Endodermal cell (in vitro differentiated cells): ENCODE measurements around the gene THUMPD3. TPM values are rescaled to one million over a fixed set of nuclear protein-coding genes. Genes with fewer than 3 reads are reported as not detected.

ENCODE experiments used
- DNase-seq: peaks from one replicate; pipeline ENCODE4 v3.0.0-alpha.2; 2017
- H3K27ac ChIP-seq: 2 replicates; pipeline ENCODE4 v1.5.1; 2013; ENCODE audit warnings: mild to moderate bottlenecking, low read depth, low read length, moderate library complexity
- H3K27me3 ChIP-seq: 2 replicates; pipeline ENCODE4 v1.6.1; 2013; ENCODE audit warnings: mild to moderate bottlenecking, low read length, moderate library complexity; ENCODE audit not compliant: insufficient read depth, control insufficient read depth, poor library complexity, severe bottlenecking
- H3K36me3 ChIP-seq: 2 replicates; pipeline ENCODE4 v1.7.0; 2013; ENCODE audit warnings: mild to moderate bottlenecking, low read length, moderate library complexity; ENCODE audit not compliant: control insufficient read depth, insufficient read depth
- H3K4me1 ChIP-seq: one replicate; pipeline ENCODE4 v1.7.0; 2013; ENCODE audit warnings: low read length; ENCODE audit not compliant: control insufficient read depth, insufficient read depth
- H3K4me3 ChIP-seq: 2 replicates; pipeline ENCODE4 v1.5.1; 2013; ENCODE audit warnings: mild to moderate bottlenecking, low read length, moderate library complexity
- H3K9ac ChIP-seq: 2 replicates; pipeline ENCODE4 v1.6.1; 2013; ENCODE audit warnings: mild to moderate bottlenecking, low read length, moderate library complexity; ENCODE audit not compliant: poor library complexity, severe bottlenecking; ENCODE audit errors: extremely low read depth
- H3K9me3 ChIP-seq: 2 replicates; pipeline ENCODE4 v1.6.1; 2013; ENCODE audit warnings: mild to moderate bottlenecking, low read length, moderate library complexity; ENCODE audit not compliant: control insufficient read depth
- H3K27ac Mint-ChIP-seq: 2 replicates; pipeline ENCODE4 v1.8.0; 2020; ENCODE audit warnings: mixed read lengths
- H3K27me3 Mint-ChIP-seq: 2 replicates; pipeline ENCODE4 v1.8.0; 2021; ENCODE audit warnings: mild to moderate bottlenecking, mixed read lengths; ENCODE audit not compliant: insufficient read depth
- H3K36me3 Mint-ChIP-seq: 2 replicates; pipeline ENCODE4 v1.8.0; 2020; ENCODE audit warnings: low read depth, mixed read lengths
- H3K4me1 Mint-ChIP-seq: 2 replicates; pipeline ENCODE4 v1.8.0; 2020; ENCODE audit warnings: mixed read lengths
- H3K4me3 Mint-ChIP-seq: 2 replicates; pipeline ENCODE4 v1.8.0; 2020; ENCODE audit warnings: mild to moderate bottlenecking, moderate library complexity, mixed read lengths
- H3K9me3 Mint-ChIP-seq: 2 replicates; pipeline ENCODE4 v1.8.0; 2020; ENCODE audit warnings: mild to moderate bottlenecking, mixed read lengths
- WGBS, 2 experiments: methylation state at CpG; one replicate each; pipeline versions ENCODE4 v1.1.5 to v1.1.7; 2013; ENCODE audit warnings: missing lambda C conversion rate in 2 of 2, mixed read lengths in 1 of 2; ENCODE audit not compliant: insufficient coverage in 1 of 2, insufficient read length in 1 of 2; 5-methylcytosine and 5-hydroxymethylcytosine counted together
- total RNA-seq, 2 donors: library from RNA; stranded (reverse); fragmentation: NEBNext Ultra II Directional in 1 of 2; extraction: Animal tissue kit (Norgen Biotek cat#: 25700) in 1 of 2; gene quantifications; 2 replicates in 1 of 2; 3 replicates in 1 of 2; pipeline ENCODE4 v1.2.1, GENCODE V29; 2021
- TF ChIP-seq, protein P1 (sequence below): fragments of 200-600 bp; sonication (generic); conservative IDR thresholded peaks from 2 replicates; pipeline ENCODE4 v1.5.0; 2021; ENCODE audit warnings: antibody characterized with exemption, mild to moderate bottlenecking

Gene THUMPD3
- total RNA-seq, 2 donors from 2014 or later = 55.7 to 61.8 TPM

DNA sequence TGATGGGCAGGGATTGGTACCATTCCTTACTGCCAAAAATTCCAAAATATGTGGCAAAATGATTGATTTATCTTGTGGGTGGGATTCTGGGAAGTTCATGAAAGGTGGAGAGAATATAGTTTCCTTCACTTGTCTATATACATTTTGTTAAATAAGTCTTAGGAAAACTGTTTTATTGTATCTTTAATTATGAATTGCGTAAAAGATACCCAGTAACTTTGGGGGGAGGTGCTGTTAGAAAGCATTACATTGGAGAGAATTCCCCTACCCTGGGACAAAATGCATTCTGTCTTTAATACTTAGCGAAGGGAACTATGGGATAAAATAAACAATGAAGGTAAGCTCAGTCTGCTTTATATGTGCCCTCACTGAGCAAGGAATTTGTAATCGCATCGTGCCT, 39.1 kb downstream of the THUMPD3 start:
- H3K9ac ChIP-seq = peak overlapping the region; percentile 98
- peak overlapping the region; percentile 91 for H3K27ac ChIP-seq
- peaks cover 6% of the 10 kb centered on the region for H3K4me1 ChIP-seq
- H3K27me3 ChIP-seq = no peaks in the 10 kb centered on the region
- H3K4me3 ChIP-seq = peak overlapping the region; percentile 88
- no peak for DNase-seq
- H3K36me3 ChIP-seq = no peaks in the 10 kb centered on the region
- Mint-ChIP-seq H3K4me1 (peaks cover 58% of the 10 kb centered on the region), H3K27me3 (no peaks in the 10 kb centered on the region), H3K27ac (peak overlapping the region; percentile 93), H3K9me3 (no peaks in the 10 kb centered on the region), H3K36me3 (peaks cover 2% of the 10 kb centered on the region), H3K4me3 (peak overlapping the region; percentile 97)
- TF ChIP-seq, protein P1, sequence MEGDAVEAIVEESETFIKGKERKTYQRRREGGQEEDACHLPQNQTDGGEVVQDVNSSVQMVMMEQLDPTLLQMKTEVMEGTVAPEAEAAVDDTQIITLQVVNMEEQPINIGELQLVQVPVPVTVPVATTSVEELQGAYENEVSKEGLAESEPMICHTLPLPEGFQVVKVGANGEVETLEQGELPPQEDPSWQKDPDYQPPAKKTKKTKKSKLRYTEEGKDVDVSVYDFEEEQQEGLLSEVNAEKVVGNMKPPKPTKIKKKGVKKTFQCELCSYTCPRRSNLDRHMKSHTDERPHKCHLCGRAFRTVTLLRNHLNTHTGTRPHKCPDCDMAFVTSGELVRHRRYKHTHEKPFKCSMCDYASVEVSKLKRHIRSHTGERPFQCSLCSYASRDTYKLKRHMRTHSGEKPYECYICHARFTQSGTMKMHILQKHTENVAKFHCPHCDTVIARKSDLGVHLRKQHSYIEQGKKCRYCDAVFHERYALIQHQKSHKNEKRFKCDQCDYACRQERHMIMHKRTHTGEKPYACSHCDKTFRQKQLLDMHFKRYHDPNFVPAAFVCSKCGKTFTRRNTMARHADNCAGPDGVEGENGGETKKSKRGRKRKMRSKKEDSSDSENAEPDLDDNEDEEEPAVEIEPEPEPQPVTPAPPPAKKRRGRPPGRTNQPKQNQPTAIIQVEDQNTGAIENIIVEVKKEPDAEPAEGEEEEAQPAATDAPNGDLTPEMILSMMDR = no peak
- H3K9me3 ChIP-seq = no peaks in the 10 kb centered on the region
- WGBS, 2 experiments = 37 to 42% methylated on average over 3 to 4 of the region's 4 CpGs

DNA sequence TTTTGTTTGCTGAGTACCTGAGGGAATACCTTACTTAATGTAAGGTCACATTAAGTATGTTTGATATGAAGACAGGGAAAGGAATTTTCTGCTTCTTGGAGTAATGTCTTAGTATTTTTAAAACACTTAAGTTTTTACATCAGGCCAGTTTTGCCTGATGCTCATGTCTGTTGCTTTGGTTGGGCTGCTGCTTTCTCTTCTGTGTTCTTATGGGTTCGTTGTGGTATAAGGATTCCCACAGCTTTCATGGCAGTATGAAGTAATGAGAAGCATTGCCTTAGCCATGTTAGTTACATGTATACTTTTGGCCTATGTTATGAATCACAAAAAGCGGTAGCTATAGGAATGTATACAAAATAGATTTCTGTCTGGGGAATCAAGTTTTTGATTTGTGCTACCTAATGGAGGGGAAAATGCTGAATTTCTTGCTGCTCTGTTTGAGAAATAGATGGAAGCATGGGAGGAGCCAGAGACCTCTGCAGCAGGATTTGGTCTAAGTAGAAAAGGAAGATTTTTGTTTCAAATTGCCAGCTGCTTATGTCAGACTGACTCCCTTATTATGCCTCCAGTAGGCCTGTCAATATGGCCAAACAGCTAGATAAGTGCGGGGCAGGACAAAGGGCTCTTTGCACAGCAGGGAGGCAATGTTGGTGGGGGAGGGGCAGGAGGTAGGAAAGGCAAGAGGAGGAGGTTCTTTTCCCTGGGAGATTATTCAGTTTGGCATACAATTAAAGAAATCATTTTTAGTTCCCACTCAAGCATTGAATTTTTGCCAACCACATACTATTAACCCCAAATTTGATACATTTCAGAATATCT, 39.8 kb downstream of the THUMPD3 start:
- TF ChIP-seq, protein P1 = no peak
- Mint-ChIP-seq H3K4me1 (peaks cover 58% of the 10 kb centered on the region), H3K27ac (peak overlapping the region; percentile 93), H3K4me3 (peak overlapping the region; percentile 97), H3K36me3 (peaks cover 2% of the 10 kb centered on the region), H3K27me3 (no peaks in the 10 kb centered on the region), H3K9me3 (no peaks in the 10 kb centered on the region)
- Histone ChIP-seq H3K9ac (peak overlapping the region; percentile 42), H3K9me3 (no peaks in the 10 kb centered on the region), H3K27me3 (no peaks in the 10 kb centered on the region), H3K4me1 (peaks cover 6% of the 10 kb centered on the region), H3K4me3 (peak overlapping the region; percentile 88), H3K27ac (peak overlapping the region; percentile 91), H3K36me3 (no peaks in the 10 kb centered on the region)
- peak; percentile 96 for DNase-seq
- 7% methylated on average over 3 of the region's 3 CpGs; no CpG with 5 or more reads in 1 of the 2 experiments for WGBS, 2 experiments

DNA sequence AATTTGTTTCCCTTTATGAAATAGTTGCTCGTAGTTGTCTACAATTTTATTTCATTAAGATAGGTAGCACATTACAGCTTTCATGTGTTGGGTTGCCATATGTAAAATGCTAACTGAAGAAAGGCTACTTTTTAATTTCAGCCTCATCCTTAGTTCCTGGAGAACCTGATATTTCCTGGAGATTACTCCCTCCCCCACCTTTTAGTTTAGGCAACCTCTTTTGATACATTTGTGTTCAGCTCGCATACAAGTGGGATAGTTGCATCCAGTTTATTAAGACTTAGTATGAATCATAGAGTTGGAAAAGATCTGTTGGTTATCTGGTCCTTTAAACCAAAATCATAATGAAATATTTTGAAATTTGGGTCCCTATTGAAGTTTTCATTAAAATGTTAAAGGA, 40.6 kb downstream of the THUMPD3 start:
- no peak for DNase-seq
- H3K4me1 ChIP-seq = peaks cover 6% of the 10 kb centered on the region
- peak overlapping the region; percentile 91 for H3K27ac ChIP-seq
- Mint-ChIP-seq H3K27me3 (no peaks in the 10 kb centered on the region), H3K36me3 (peaks cover 4% of the 10 kb centered on the region), H3K4me3 (peak overlapping the region; percentile 97), H3K4me1 (peaks cover 58% of the 10 kb centered on the region), H3K9me3 (no peaks in the 10 kb centered on the region), H3K27ac (peak overlapping the region; percentile 93)
- H3K9ac ChIP-seq = peak overlapping the region; percentile 42
- H3K4me3 ChIP-seq = peak overlapping the region; percentile 88
- no peaks in the 10 kb centered on the region for H3K27me3 ChIP-seq
- TF ChIP-seq, protein P1 = no peak
- no peaks in the 10 kb centered on the region for H3K9me3 ChIP-seq
- WGBS, 2 experiments = 60% methylated on average over 2 of the region's 2 CpGs; no CpG with 5 or more reads in 1 of the 2 experiments
- H3K36me3 ChIP-seq = no peaks in the 10 kb centered on the region
